GM18507 (cell line): ENCODE measurements around the gene ZBTB7B.

ENCODE experiments used
- DNase-seq: peaks from one replicate; pipeline ENCODE4 v3.0.0; 2011; ENCODE audit warnings: low read depth; ENCODE audit not compliant: insufficient read length; ENCODE audit errors: extremely low spot score
- FAIRE-seq: peaks from 2 replicates; lab custom pipeline; 2011; peaks lifted over from hg19 to GRCh38; lab: Jason Lieb, UNC

ZBTB7B gene

DNA sequence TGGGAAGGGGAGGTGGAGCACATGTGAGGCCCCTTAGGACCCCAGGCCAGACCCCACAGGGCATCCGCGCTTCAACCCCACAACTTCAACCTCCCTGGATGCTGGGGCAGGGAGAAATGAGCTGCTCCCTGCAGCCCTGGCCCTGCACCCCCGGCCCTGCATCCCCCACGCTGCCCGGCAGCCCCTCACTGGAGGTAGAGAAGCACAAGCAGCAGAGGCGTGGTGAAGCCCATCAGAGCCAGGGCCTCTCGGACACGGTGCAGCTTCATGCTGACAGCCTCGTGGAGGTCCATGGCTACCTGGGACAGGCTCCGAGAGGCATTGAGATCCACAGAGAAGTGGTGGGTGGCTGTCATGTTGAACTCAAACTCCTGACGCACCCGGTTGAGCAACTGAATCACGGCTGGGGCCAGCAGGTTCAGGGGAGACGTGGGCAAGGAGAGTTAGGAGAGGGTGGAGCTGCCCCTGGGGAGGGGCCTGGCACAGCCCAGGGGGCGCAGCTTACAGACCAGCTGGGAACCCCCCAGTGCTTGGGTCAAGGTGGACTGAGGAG, 27.7 kb downstream of the ZBTB7B start:
- FAIRE-seq: no peak
- no peak for DNase-seq

DNA sequence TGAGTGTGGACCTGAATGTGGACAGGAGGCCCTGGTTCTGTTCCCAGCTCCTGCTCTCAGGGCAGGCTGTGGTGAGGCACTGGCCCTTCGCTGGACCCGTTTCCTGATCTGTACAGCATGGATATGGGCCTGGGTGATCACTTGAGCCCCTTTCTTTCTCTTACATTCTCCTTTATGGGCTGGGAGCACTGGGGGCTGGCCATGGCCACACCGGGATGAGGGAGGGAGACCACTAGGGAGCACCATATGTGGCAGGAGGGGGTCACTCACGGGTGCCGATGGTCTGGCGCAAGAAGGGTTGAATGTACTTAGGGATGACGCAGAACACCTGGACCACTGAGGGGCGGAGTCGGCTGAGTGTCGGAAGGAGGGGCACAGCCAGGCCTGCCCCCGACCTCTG, 28.3 kb downstream of the ZBTB7B start:
- FAIRE-seq (no peak), DNase-seq (no peak)

DNA sequence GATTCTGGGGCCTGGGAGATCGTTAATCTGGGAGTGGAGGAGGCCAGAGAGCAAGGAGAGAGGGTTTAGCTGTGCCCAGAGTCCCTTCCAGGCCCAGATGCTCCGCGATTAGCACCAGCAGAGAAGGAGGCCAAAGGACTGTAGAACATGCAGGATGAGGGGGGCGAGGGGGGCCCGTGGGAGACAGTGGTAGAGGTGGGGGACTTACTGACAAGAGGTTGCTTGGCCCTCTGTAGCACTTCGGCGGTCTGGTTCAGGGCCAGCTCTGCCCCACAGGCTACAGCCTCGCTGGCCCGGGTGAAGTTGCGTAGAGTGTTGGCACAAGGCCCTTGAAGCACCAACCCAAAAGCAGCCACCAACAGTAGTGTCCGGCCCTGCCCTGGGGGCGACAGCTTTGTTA, 30.3 kb downstream of the ZBTB7B start:
- DNase-seq: no peak
- FAIRE-seq: no peak

DNA sequence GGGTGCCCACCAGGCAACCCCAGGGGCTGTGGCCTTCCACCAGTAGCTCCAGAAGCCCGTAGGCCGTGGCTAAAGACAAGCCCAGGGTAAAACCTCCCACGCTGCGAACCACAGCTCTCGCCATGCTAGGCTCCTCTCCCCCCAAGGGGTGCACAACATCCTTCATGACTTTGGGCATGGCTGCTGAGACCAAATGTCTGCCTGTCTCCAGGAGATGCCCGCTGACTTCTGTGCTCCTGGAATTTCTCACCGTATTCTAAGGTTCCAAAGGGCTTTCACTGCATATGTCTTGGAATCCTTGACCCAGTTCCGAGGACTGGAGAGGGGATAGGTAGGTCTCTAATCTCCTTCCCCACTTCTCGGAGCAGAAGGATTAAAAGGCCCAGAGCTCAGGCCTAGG, 30.9 kb downstream of the ZBTB7B start, which contains the start of the genes DCST1 and DCST2:
TSS of gene DCST1 (plus strand) at position 301 of the 400 bp plus-strand sequence. CDS start 213 bp downstream, outside the sequence.
TSS of gene DCST2 (minus strand) at position 258 of the 400 bp plus-strand sequence. CDS start at position 178, 80 bp downstream.
- DNase-seq: no peak
- FAIRE-seq: no peak

DNA sequence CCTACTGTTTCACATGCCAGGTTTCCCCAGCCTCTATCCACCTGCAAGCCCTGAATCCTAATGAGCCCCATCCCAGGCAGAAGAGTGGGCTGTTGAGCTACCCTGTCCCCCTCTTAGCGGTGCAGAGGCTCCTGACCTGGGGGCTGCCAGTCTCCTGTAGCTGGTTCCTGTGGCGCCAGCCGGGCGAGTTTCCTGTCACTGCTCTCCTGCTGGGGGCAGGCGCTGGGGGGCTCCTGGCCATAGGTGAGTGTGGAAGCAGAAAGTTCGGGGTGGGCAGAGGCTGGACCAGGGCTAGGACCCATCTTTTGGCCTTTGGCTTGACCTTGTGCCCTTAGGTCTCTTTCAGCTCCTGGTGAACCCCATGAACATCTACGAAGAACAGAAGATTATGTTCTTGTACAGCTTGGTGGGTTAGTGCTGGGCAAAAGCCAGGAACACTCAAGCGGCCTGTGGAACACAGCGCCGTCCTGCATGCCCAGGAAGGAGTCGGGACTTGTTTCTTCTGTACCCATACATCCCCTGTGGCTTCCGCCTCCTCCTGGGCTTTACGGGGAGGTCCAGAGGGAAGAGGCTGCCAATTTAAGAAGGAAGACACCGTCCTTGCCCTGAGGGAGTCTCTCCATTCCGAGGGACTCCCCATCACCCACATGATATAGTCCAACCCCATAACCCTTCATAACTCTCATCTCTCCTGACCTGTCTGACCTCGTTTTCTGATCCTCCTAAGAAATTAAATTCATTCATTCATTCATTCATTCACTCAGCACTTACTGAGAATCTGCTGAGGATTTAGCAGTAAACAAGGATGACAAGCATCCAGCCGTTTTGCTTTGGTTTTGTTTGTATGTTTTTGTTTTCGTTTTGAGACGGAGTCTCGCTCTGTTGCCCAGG, 32.0 kb downstream of the ZBTB7B start:
- FAIRE-seq: no peak

DNA sequence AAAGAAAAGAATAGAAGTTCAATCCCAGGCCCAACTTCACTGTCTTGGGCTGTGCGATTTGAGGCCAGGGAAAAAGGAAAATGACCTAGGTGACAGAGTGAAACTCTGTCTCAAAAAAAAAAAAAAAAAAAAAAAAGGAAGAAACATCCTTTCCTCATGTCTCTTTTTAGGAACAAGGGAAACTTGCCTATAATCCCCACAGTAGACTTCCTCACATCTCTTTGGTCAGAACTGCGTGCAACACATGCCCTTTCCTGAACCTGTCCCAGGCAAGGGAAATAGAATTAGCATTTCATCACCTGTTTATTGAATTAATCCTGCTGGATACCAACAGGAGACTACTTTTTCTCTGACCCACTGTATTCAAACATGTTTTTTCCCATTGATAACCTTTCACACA, 33.3 kb downstream of the ZBTB7B start:
- no peak for FAIRE-seq

More for the DNA sequence above, 32.0 kb downstream of the ZBTB7B start:
- no peak for DNase-seq

DNA sequence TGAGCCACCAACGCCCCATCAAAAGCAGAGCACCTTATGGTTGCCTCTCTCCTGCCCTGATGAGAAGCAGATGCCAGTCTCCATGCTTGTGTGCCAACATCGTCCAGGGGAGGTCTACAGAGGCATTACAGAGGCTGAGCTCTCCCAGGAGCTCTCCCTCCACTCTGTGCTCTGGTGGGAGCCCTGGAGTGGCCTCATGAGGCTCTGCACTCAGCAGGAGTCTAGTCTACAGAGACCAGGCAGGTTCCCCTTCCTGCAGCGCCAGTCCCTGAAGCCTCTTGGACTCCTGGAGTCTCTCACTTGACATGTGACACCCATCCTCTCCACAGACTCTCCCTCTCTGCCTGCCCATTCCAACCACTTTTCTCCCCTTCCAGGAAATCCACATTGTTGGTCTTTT, 34.4 kb downstream of the ZBTB7B start:
- no peak for FAIRE-seq
- DNase-seq: no peak

More for the DNA sequence above, 33.3 kb downstream of the ZBTB7B start:
- DNase-seq: no peak

DNA sequence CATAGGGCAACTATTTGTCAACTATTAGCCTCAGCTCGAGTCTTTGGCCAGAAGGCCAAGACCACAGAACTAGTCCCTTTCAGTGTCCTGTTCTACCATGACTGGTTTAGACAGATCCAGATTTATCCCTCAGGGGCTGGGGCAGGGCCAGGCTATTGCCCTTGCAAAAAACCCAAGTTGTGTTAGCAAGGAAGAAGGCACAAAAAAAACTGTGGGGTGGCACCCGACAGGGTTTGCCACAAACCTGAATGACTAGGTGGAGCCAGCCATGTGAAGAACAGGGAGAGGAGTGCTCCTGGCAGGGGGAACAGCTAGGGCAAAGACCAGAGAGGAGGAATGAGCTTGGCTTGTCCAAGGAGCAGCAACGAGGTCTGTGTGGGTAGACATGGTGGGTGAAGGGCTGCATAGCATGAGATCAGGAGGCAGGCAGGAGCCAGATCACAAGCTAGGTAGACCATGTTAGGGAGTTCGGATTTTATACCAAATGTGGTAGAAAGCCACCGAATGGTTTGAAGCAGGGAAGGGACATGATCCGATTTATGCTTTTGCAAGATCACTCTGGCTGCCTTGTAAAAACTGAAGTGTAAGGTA, 35.3 kb downstream of the ZBTB7B start:
- no peak for FAIRE-seq
- no peak for DNase-seq

DNA sequence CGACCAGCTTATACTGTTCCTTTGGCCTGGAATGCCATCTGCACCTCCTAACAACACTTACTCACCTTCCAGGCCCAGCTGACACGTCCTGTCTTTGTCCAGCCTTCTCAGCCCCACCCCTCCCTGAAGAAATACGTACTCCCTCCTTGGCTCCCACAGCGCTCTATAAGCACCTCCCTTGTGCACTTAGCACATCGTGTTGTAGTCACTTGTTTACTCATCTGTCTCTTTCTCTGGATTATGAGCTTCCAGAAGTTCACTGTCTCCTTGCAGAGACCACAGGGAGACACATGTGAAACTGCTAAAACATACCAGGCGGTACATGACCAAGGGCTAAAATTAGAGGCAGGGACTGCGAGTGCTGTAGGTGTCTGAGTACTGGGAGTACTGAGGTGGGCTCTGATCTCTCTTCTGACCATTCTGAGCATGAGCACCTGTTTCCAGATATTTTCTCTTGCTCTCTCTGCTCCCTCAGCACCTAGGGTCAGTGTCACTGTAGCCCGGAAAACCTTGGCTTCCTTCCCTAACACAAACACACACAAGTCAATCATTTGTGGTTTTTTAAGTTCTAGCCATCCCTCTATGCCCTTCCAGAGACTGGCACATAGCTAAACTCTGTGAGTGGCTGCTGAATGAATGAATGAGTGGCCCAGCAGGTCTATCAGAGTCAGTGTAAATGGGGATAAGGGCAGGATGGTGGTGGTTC, 36.2 kb downstream of the ZBTB7B start:
- FAIRE-seq (no peak), DNase-seq (no peak)

DNA sequence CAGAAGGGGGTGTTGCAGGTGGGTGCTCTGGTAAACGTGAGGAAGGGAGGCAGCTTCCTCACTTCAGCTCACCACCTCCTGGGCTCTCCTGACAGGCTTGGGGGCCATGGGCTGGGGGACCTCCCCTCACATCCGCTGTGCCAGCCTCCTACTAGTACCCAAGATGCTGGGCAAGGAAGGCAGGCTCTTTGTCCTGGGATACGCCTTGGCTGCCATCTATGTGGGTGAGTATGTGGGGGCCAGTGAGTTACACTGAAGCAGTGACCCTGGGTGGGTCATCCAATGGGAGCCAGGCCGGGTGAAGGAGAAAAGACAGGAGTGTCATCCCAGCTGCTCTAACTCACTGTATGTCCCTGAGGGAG, 36.7 kb downstream of the ZBTB7B start:
- no peak for DNase-seq
- FAIRE-seq: no peak

DNA sequence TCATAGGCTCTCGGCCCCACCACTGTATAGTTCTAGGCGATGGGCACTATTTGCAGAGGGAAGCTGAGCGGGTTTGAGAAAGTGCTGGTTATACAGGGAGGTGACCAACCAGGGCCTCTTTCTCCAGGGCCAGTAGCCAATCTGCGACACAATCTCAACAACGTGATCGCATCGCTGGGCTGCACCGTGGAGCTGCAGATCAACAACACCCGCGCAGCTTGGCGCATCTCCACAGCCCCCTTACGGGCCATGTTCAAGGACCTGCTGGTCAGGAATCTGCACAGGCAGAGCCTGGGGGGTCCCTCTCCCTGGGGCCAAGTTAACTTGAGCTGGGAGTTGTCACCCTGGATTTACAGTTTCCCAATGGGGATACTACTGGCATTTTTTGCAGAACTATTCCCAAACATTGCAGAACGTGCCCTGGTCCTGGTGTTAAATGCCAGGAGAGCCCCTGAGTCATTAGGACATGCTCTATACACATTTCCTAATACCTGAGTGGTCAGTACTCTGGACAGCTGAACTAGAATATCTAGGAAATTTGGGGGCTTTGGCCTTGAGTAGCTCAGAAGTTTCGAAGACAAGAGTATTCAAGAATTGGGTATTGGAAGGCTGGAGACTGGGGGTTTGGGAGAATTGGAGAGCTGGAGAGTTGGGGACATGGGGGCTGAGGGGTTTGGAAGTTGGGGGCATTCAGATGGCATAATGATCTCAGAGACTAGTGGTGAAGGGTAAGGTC, 37.9 kb downstream of the ZBTB7B start:
- DNase-seq: no peak
- no peak for FAIRE-seq

DNA sequence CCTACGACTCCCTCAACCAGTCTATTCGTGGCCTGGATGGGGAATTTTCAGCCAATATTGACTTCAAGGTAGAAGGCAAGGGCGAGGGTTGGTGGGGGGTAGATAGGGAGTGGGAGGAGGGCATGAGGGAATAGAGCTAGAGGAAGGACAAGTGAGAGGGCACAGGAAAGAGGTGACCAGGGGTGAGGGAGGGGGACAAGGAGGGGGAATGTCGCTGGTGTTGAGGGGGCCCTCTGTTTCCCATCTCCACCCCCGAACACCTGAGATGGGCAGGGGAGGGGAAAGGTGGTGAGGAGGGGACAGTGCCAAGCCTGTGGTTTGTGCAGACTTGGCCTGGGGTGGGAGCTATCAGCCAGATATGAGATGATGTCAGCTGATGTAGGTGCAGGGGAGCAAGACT, 40.2 kb downstream of the ZBTB7B start:
- no peak for FAIRE-seq

DNA sequence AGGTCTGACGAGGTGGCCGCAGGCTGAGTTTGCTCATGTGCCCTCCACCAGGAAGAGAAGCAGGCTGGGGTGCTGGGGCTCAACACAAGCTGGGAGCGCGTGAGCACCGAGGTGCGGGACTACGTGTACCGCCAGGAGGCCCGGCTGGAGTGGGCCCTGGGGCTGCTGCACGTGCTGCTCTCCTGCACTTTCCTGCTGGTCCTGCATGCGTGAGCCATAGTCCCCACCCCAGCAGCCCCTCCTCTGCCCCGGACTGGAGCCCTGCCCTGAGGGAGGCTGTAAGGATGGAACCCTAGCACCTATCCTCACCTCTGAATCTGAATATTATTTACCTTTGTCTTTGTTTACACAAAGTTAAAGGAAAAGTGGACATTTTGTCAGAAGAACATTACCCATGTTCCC, 40.7 kb downstream of the ZBTB7B start:
- no peak for DNase-seq
- FAIRE-seq: no peak

More for the DNA sequence above, 40.2 kb downstream of the ZBTB7B start:
- no peak for DNase-seq

DNA sequence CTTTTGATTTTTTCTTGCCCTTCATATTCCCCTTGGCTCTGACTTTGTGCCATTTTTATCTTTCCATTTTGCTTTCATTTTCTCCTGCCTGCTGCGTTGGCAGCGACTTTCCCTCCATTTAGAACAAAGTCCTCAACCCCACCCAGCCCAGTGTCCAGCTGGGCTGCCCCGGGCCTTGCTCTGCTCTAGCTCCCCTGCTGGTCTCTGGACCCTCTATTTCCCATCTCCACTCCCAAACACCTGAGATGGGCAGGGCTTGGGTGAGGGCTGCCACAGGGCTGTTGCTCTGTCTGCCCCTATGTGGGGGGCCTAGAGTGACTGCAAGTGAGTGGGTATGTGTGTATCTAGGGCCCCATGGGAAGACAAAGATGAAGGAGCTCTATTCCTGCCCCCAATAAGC, 41.2 kb downstream of the ZBTB7B start:
- FAIRE-seq: no peak
- no peak for DNase-seq

DNA sequence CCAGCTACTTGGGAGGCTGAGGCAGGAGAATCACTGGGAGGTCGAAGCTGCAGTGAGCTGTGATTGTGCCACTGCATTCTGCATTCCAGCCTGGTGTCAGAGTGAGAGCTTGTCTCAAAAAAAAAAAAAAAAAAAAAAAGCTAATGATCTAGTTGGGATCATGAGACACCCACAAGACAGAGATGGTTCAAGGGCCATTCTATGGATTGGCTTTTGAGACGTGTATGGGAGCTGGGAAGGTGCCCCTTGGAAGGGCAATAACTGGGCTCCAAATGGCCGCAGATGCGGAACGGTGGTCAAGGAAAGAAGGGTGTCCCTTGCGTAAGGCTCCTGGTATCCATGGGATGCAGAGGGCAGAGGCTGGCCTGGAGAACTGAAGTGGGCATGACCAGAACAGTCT, 41.8 kb downstream of the ZBTB7B start:
- no peak for DNase-seq

DNA sequence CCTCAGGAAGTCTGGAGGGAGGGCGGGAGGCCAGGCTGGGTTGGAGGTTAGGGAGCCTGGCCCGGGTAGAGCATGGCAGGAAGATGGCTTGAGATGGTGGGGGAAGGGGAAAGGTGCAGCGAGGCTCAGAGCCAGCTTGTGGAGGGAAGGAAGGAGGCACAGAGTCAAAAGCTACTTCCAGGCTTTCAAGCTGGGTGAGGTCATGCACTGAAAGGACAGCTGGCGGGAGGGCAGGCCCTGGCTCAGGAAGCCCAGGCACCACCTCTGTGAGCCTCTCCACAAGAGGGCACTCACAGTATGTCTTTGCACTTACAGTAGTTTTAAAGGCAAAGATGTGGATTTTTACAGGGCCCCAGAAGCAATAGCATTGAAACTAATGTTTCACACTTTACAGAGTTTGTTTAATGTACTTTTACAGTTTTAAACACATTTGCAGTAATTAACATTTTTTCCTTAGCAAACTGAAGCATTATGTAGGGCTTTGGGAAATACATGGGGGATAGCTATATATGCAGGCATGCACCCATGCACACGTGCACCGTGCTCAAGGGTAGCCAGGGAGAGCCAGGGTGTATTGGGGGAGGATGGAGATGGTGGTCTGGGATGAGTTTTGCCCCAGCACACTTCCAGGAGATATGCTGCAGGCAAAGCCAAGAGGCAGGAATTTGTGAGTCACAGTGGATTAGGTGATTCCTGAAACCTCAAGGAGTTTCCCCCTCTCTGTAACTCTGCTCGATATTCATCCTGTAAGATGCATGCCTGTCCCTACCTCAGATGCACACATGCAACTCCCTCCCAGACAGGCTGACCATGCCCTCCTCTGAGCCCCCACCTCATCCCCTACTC, 42.4 kb downstream of the ZBTB7B start:
- DNase-seq: peak; percentile 50
- peak; percentile 85 for FAIRE-seq

More for the DNA sequence above, 41.8 kb downstream of the ZBTB7B start:
- no peak for FAIRE-seq

DNA sequence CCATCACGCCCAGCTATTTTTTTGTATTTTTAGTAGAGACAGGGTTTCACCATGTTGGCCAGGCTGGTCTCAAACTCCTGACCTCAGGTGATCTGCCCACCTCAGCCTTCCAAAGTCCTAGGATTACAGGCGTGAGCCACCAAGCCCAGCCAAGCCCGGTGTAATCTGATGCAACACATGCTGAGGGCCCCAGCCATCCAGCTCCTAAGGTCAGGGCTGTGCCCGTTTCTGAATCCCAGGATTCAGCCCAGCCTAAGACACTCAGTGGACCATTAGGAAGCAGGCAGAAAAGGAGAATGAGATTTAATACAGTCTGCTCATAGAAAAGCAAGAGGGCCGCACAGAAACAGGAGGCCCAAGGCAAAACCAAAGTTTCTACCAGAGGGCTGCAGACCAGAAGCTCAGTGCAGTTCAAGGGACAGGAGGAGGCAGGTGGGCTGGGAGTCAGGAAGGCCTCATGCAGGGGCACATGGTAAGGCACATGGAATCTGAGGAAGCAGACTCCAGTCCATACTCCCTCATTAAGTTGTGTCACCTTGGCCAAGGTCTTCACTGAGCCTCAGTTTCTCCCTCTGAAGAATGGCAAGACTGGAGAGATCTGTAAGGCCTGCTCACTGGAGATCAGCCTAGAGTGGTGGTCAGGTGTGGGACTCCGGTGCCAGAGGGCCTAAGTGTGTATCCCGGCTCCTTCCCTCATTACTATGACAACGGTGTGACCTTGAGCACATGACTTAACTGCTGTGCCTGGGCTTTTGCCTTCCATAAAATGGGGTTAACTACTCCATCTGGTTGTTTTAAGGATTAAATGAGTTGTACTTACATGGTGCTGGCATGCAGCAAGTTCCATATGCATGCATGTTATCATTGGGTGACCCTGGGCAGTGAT, 46.1 kb downstream of the ZBTB7B start:
- FAIRE-seq: no peak
- DNase-seq: no peak
